Activated CD4-positive, CD25-positive, alpha-beta regulatory T cell treated with anti-CD3 and anti-CD28 coated beads, Interleukin-2, amount 50 U/mL, for 16 hours (primary cell): ENCODE results near the gene PCDHGA6.

ENCODE experiments used
- DNase-seq: peaks from one replicate; pipeline ENCODE4 v3.0.0-alpha.2; 2020; ENCODE audit warnings: low read depth, low spot score

PCDHGA6 gene

GRCh38 chr5:141419074-141419880, 45.6 kb downstream of the PCDHGA6 start:
- no peak for DNase-seq

GRCh38 chr5:141420855-141421488, 47.3 kb downstream of the PCDHGA6 start, which contains the start of gene PCDHGA11:
Gene PCDHGA11 (plus strand): TSS chr5:141421051. CDS start chr5:141421228, 177 bp downstream.
- DNase-seq = no peak

- DNase-seq = no peak
Measured at GRCh38 chr5:141421489-141421855, 47.8 kb downstream of the PCDHGA6 start.

- no peak for DNase-seq
Measured at GRCh38 chr5:141422742-141423291, 49.1 kb downstream of the PCDHGA6 start.

GRCh38 chr5:141427783-141428426, 54.2 kb downstream of the PCDHGA6 start:
- DNase-seq = no peak
